HG02610 (cell line): ENCODE results near the gene KLHL3.

Source experiments
- ATAC-seq: cut with Tn5 transposase; IDR thresholded peaks from one replicate; pipeline ENCODE4 v1.9.1; 2021; ENCODE audit warnings: mild to moderate bottlenecking, moderate library complexity; ENCODE audit not compliant: unreplicated experiment

Gene KLHL3

DNA sequence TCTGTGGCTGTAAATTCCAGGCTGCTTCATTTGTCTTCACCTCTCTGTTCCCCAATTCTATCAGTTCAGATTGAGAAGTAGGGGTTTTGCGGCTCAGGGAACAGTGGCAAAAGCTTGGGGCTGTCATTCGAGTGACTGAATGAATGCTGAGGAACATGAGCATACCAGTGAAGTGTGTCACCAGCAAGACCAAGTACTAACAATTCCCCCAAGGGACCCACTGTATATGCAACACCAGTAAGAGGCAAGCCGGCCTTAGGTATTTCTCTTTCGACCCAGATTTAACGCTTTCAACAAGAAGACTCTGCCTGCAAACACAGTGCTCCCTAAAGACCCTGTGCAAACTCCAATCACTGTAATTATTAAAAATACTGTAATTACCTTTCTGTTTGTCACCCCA, 25.8 kb downstream of the KLHL3 start:
- no peak for ATAC-seq

DNA sequence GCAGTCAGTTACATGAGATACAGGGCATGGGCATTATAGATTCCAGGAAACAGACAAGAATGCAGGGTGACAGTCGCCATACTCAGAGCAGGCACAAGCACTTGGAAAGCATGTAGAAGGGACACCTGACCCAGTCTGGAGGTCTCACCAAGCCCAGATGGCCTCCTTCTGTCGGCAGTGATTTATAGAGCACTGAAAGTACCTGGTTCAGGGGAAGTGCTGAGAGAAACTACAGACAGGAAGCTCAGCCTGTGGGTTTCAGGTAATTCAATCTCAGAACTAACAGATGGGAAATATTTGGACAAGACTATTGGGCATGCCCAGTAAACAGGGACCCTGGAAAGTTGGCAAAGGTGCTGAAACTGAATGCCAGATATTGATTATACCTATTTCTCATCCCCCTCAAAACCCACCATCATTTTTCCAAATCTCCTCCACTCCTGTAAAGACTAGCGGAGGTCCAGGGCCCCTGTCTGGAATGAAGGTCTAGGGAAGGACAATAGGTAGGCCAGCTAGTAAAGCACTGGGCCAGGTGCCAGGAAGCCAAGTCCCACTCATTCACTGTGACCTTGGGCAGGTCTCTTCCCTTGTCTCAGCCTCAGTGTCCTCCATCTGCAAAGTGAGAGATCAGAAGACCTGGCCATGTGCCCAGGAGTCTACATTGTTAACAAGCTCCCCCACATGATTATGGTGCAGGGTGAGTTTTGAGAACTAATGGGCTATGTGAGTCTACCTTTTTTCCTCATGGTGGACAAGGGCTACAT, 26.9 kb downstream of the KLHL3 start:
- ATAC-seq = no peak

DNA sequence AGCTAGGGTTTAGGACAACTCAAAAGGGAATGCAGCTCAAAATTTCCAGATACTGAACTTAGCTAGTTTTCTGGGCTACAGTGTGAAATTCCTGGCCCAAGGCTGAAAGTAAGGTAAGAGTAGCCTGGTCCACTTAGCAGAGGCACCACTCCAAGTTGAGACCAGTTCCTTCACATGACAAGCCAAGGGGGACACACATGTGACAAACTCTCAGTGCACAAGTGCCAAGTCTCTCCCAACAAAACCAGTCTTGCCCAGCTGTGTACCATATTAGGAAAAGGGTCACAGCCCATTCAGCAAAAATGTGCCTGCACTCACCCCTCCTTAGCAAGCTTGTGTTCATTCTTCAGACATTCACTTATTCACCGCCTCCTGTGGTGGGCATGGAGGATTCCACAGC, 27.8 kb downstream of the KLHL3 start:
- no peak for ATAC-seq

DNA sequence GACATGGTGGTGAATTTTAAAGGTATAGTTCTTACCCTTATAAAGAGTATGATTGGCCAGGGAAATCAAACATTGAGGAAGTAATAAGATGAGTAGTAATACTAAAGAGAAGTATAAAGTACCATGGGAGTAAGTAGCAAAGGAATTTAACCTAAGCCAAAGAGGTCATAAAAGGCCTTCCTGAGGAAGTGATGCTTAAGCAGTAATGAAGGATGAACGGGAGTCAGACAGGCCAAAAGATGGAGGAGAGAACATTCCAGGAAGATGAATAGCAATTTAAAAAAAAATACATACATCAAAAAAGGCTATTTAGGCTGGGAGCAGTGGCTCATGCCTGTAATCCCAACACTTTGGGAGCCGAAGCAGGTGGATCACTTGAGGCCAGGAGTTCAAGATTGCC, 29.0 kb downstream of the KLHL3 start:
- ATAC-seq = no peak

DNA sequence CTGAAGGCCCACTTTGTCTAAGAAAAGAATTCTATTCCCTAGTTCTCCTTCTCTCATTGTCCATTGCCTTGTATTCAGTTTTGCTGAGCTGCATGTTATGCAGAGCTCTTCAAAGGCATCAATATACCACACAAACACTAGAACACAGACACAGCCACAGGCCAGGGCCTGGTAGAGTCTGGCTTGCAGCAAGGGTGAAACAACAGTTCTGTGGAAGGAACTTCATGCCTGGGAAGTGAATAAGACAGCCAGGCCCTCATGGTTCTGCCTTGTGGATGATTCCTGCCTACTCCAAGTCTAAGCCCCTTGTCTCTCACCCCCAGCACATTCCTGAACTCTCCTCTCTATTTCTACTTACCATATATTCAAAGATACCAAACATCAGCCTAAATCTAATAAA, 30.8 kb downstream of the KLHL3 start:
- no peak for ATAC-seq

DNA sequence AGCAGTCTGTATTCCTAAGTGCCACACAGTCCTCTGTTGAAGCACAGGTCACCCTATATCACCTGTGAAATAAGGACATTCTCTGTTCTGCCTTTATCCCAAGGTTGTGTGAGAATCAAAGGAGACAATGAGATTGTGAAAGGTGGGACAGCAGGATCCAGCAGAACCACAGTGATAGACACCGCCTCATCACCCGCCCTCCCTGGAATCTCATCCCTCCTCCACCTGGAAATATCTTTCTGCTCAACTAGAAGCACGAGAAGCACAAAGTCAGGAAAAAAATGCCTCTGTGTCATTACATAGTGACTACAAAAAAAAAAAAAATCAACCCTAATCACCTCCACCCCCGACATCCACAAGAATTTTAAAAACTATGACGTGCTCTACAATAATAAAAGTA, 32.3 kb downstream of the KLHL3 start:
- ATAC-seq = no peak

DNA sequence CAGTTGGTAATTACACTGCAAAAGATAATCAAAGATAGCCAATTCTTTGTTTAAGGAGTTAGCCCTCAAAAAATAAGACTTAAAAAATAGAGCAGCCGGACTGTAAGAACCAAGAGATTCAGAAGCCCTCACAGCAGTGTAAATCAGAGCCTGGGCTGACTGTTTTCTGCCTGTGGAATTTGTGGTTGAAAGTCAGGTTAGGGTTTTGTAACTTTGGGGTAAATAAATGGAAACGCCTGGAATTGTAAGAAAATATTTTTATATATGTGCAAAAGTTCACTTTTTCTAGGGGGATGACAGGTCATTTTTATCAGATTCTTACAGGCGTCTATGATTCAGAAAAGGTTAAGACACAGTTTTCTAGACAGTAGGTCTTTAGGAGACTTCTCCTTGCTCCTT, 35.6 kb downstream of the KLHL3 start:
- ATAC-seq = no peak

DNA sequence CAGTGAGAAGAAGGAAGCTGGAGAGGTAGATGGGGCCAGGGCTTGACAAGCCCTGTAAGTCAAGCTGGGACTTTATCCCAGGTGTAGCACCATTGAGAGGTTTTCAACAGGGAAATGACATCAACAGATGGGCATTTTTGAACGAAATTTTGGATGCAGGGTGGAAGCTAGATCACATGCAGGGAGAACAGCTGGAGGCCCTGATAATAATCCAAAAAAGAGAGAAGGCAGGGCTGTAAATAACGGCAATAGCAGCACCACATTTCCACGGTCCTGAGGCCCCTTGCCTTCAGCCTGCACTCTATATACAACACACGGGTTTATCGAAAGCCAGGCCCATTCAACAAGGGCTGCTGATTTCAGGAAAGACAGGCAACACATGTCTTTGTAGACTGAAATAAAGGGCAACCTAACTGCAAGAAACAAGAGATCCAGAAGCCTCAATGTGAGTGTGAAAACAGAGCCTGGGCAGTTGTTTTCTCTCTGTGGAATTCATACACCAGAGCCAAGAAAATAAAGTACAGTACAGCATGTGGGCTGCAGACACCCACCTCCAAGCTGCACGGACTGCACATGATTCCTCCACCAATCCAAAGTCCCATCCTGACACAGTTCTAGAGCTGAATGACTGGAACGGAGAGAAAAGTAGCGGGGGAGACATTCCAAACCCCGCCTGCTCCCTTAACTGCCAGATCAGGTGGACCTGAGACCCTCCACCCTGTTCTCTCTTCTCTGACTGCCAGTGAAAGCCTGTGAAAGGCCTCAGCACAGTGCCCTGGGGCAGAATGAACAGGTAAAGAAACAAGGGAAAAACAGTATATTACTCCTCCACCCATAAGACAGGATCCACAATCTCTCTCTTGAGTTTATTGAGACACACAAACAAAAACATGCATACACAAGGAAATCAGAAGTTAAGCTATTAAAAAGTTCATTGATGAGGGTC, 36.3 kb downstream of the KLHL3 start:
- ATAC-seq = no peak

DNA sequence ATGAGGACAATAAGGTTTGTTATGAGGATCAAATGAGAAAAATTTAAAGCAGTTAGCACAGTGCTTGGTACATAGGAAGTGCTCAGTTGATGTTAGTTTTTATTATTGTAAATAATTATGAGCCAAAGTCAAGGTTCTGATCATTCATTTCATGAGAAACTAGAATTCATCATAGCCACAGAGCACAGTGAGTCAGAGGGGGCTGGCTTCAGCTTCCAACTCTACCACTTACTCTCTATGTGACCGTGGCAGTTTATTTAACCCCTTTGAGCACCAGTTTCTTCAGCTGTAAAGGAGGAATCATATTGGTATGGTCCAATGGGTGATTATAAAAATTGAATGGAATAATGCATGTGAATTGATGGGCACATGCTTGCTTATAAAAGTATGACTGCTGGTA, 39.4 kb downstream of the KLHL3 start:
- ATAC-seq = no peak

DNA sequence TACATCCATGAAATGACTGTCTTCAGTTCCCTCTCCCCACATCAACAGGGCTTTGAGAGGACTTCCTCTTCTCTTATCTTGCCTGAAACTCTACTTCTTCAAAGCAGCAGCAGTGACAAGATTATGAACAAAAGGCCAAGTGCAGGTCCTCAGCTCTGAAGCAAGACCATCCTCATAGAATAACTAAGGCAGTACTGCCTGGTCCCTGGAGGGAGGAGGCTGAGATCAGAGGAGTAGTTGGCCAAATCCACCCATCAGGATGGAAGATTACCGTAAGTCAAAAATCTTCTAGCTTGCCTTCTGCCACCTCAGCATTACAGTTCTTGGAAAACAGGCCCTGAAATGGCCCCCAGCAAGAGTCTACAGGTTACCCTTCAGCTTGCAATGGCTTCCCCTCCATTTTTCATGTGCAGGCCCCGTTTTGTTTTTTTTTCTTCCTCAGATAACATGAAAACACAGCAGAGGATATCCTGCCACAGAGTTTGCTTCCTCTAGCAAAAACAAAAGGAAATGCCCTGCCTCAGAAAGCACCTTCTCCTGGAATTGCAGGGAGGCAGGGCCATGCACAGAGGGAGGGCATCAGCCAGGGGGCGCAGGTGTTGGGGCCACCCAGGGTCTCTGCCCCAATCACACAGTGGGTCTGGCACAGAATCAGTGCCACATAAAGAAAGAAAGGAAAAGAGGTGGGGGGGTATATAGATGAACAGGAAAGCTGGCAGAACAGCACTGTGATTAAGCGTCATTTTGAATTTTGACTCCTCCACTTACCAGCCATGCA, 40.0 kb downstream of the KLHL3 start:
- no peak for ATAC-seq

DNA sequence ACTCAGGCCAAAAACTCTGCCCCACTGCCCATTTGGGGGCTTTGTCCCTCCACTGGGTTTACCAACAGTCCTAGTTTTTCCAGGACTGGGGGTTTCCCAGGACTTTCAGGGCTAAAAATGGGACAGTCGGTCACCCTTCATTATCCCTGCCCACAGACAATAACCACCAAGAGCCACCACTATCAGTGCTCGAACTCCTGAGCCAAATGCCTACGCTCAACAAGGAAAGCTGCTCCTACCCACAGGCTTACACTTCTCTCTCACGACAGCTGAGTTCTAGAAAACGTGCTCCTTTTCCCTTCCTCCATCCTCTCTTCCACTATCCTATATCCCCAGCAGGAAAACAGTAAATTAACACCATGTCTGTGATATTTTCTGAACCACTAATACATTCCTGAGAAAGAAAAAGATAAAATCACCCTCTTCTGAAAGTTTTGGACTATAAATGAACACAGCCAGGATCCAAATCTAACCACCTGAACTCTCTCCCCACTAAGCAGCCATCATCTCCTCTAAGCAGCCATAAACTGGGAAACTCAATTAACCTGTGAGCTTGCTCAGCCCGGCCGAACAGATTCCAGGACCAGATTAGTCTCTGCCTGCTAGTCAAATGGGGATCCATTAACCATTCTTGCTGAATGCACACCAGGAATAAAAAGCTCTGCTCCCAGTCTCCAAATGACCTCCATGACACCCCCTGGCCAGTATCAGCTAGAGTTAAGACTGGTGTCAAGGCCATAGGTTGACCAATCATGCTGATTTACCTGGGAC, 41.8 kb downstream of the KLHL3 start:
- ATAC-seq = no peak

DNA sequence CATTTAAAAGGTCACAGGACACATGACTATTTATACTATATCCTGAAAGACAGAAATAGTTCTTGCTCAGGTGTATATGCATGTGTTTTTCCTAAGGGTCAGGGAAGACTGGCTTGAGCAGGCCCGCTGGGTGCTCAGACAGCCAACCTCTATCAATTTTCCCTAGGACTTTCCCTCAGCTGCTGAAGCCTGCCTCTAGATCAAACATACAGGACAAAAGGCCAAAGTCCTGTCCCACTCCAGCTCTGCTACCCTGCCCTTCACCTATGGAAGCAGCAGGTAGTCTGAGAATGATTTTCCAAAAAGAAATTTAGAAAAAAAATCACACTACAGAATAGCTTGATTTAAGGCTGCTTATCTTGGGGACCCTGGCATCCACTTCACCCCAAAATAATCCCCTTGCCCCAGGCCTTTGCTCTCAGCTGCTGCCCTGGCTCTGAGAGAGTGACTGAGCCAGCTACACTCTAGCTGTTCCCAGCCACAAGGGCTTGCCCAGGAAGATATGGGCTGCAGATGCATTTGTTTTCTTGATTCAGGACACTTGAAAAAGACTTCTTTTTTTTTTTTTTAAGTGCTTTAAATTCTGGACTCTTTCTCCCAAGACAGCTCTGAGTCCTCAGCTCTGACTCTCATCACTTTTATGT, 42.5 kb downstream of the KLHL3 start:
- no peak for ATAC-seq

DNA sequence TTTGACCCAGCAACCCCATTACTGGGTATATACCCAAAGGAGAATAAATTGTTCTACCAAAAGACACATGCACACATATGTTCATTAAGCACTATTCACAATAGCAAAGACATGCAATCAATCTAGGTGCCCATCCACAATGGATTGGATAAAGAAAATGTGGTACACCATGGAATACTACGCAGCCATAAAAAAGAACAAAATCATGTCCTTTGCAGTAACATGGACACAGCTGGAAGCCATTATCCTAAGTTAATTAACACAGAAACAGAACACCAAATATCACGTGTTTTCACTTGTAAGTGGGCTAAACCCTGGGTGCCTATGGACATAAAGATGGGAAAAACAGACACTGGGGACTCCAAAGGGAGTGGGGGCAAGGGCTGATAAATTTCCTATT, 46.6 kb downstream of the KLHL3 start:
- ATAC-seq = no peak

DNA sequence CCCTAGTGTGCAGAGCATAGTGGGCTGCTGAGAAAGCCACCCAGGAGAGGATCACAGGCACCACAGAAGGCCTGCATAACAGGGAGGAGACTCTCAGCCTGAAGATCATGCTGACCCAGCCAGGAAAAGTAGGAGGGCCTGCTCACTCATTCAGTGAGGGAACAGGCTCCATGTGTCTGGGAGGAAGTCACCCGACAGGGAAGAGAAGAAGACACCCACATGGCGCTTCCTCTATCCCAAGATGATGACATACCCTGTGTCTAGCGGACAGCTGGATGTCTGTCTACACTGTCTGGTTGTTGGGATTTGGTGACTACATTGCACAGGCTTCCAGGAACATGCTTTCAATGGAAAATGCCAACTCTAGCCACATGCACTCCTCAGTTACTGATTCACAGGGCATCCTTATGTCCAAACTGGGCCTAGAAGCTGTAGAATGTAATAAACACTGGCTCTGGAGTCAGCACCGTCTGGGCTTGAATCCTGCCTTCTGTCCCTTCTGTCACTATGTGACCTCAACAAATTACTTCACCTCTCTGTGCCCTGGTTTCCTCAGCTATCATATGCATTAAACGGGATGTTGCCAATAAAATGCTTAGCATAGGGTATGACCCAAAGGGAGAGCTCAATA, 47.6 kb downstream of the KLHL3 start:
- ATAC-seq = no peak

DNA sequence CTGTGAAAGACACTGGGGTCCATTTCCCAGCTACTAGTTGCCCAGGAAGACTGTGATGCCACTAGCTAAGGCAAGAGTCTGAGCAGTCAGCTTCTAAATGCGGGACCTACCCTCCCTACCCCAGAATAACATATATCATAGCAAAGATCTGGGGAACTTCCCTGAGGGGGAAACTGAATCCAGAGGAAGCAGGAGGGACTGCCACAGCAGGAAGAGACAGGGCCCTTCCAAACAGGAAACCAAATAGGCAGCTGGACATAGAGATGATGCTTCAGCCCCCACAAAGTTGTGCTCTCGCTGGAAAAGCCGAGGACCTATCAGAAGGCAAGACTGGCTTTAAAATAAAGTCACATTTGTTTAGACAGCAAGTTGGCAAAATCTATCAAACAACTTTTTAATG, 51.1 kb downstream of the KLHL3 start:
- no peak for ATAC-seq

DNA sequence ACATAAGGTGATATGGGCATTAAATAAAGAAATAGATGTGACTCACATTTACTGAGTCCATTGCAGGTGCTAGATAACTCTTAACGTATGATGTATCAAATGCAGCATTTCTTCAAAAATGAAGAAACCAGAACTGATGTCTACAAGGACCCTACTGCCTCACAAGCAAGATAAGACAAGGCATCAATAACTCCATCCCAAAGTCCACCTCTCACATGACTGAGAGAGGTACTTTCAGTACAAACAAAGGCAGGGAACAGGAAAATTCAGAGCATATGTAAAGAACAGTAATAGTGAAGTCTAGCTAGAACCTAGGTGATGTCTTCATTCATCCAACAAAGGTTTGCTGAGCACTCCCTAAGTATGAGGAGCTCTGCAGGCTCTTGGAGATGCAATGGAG, 54.7 kb downstream of the KLHL3 start:
- ATAC-seq = no peak

DNA sequence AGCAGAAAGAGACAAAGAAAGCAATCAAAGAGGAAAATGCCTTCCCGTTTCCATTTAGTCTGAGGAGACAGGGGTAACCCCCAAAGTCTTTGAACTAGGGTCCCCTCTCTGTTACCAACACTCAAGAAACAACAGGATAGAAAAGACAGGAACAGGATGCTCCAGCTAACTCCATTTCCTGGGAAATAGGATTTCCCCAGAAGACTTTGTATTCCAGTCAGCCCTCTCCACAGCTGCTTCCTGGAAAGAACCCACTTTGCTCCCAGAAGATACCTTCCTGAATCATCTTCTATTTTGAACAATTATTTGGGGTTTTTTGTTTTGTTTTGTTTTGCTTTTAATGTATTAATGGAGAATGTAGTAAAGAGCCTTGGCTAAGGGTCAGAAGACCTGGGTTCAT, 56.0 kb downstream of the KLHL3 start:
- no peak for ATAC-seq

DNA sequence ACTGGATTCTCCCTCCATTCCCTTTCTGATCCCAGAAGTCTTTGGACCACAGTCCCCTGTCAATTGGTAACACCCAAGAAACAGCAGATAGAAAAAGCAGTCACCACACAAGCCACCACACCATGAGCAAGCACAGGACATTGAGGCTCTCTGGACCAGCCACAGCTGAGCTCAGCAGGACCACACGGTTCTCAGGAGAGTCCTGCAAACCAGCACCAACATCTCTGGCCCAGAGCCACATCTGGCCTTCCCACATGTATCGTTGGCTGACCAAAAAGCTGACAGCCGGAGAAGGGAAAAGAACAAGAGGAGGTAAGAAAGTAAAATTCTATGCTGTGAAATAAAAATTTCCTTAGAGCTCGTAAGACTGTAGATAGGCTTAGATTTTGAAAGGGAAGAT, 56.7 kb downstream of the KLHL3 start:
- ATAC-seq = no peak

DNA sequence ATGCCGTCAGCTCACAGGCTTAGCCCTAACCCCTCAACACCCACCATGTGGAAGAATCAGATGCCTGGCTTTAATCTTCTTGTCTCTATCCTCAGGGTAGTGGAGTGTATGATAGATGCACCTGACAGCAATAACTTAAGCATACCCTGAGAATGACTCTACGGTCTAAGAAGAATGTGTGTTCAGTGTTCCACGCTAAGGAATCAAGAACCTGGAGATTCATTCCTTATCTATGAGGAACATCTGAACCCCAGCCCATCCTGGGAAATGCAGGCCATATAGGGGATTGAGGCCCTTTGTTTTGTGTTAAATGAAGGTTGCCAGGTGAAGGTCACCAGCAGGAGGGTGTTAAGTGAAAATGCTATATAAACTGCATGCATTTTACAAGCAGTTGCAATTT, 63.0 kb downstream of the KLHL3 start:
- no peak for ATAC-seq

DNA sequence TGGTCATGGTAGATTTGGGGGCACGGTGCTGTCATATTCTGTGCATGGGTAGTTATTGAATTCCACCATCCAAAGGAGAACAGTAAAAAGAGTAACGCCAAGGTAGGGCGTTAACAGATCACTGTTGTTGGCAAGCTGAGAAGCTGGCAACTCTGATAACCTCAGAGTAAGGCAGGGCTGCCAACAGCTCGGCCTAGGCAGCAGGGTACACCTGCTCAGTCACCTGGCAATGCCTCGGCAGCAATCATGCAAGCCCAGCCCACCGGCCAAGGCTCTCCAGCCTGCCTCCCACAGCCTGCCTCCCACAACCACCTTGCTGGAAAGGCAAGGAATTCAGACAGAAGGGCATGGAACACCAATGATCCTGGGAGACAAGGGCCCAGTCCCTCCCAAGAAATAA, 63.9 kb downstream of the KLHL3 start:
- no peak for ATAC-seq
